ENCODE measurements around the gene CSHL1. TPM values are rescaled to one million over a fixed set of nuclear protein-coding genes. Genes with fewer than 3 reads are reported as not detected.
"Not testable (repeated sequence)": the region's sequence is repeated elsewhere in the genome, so short reads cannot be mapped to it uniquely, and the experiment has no call there.

CSHL1 gene
- total RNA-seq, 1 experiment from 2014 or later = not detected

DNA sequence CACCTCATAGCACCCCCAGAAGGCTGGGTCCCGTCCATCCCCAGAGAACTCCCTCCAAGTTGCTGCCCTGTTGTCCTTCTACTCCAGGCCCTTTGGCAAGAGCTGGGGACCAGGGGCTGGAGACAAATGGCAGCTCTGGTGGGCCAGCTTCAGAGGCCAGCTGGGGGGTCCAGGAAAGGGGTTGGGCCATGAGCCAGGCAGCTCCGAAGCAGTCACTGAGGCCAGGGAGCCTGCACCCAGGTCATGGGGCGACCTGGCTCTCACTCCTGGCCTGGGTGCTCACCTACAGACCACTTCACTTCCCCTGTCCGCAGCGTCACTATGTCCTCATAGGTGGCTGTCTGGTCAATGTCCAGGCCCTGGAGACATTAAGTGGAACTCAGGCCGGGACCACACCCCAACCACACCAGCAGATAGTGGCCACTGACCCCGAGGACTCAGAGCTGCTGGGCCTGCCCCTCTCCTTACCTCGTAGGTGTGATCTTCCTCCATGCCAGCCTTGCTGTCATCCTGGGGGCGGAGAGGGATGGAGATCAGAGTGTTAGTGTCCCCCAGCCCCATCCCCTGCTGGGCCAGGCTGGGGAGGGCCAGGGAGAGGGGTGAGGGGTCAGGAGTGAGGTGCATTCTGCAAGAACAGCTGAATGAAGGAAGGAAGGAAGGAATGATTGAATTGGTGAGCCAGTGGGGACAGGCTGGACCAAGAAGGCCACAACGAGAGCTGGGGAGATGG lies 18.1 kb upstream of the CSHL1 start:
- Histone ChIP-seq H3K9me3 (no peaks in the 10 kb centered on the region), H3K36me3 (no peaks in the 10 kb centered on the region), H3K27me3 (no peaks in the 10 kb centered on the region), H3K4me3 (no peak overlapping the region)
- no peak for DNase-seq

DNA sequence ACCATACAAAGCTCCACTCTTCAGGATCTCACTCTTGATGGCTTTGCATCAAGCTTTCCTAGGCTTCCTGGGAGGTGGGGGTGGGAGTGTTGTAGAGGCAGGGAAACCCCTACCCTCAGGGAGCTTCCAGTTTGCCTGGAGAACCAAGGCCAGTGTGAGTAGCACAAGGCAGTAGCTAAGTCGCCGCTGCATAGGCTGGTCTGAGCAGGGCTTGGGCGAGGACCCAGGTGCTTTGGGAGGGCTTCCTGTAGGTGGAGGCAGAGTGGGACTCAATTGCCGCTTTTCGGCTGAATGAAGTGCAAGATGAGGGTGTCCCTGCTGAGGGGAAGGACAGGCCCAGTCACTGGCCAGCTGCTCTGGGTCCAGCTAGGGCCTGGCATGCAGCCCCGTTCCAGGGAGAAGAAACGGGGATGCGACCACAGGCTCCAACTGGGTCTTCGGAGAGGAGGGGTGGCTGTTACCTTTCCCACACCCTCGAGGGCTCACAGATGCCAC lies 17.2 kb upstream of the CSHL1 start:
- no peak overlapping the region for H3K4me3 ChIP-seq
- H3K9me3 ChIP-seq = no peaks in the 10 kb centered on the region
- H3K36me3 ChIP-seq = no peaks in the 10 kb centered on the region
- H3K27me3 ChIP-seq = no peaks in the 10 kb centered on the region
- no peak for DNase-seq

DNA sequence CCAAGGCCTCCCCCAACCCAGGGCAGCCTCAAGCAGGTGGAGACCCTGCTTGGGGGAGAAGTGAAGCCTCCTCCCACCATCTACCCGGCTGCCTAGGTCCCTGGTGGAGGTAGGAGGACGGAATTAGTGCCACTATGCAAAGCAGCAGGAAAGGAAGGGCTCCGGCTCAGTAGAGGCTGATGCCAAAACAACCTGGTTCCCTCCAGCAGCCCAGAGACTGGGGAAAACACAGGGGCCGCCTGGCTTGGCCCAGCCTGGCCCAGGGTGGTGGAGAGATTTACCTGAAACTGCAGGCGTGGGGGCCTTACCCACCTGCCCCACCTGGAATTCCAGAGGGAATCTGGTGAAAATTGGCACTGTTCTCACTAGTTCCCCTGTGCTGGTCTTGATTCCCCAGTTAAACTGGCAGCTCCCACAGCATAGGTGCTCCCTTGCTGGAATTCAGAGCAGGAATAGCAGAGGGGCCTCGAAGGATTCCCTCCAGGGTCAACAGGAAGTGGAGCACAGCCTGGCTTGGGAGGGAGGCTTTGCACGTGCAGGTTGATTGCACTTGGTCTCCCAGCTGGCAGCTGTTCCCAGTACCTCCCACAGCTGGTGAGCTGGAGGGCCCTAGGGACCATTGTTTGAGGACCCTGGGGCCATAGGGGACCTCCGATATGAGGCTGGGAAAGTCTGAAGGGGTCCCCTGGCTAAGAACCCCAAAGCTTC lies 16.6 kb upstream of the CSHL1 start:
- Histone ChIP-seq H3K27me3 (no peaks in the 10 kb centered on the region), H3K36me3 (no peaks in the 10 kb centered on the region), H3K9me3 (no peaks in the 10 kb centered on the region), H3K4me3 (no peak overlapping the region)
- DNase-seq = no peak

DNA sequence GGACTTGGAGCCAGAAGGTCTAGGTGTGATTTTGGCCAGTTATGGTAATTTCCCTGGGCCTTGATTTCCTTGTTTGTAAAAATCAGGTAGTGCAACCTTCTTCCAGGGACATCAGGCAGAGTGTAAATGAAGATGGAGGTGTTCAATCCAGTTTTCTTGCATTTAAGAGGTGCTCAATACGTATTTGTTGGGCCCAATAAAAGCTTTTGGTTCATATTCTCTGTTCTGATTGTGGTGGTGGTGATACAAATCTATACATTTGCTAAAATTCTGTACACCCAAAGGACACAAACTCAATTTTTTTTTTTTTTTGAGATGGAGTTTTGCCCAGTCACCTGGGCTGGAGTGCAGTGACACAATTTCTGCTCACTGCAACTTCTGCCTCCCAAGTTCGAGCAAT lies 15.1 kb upstream of the CSHL1 start:
- DNase-seq = no peak
- H3K27me3 ChIP-seq = no peaks in the 10 kb centered on the region
- no peak overlapping the region for H3K4me3 ChIP-seq
- H3K9me3 ChIP-seq = no peaks in the 10 kb centered on the region
- H3K36me3 ChIP-seq = no peaks in the 10 kb centered on the region

DNA sequence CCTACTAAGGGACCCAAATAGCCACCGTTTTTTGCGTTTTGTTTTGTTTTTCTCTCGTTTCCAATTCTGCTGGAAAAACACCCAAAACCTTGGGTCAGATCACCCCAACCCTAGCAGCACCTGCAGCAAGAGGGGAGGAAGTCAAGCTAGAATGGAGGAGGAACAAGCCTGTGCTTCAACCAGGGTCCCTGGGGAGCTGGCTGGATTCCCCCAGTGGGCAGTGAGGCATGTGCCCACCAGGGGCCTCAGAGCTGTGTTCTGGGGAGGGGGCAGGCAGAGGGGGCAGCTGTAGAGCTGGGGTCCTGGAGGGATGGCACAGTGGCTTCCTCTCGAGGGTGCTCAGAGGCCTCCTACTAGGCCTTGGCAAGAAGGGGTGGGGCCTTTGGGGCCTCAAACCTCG lies 14.6 kb upstream of the CSHL1 start:
- Histone ChIP-seq H3K9me3 (no peaks in the 10 kb centered on the region), H3K27me3 (no peaks in the 10 kb centered on the region), H3K4me3 (no peak overlapping the region), H3K36me3 (no peaks in the 10 kb centered on the region)
- no peak for DNase-seq

DNA sequence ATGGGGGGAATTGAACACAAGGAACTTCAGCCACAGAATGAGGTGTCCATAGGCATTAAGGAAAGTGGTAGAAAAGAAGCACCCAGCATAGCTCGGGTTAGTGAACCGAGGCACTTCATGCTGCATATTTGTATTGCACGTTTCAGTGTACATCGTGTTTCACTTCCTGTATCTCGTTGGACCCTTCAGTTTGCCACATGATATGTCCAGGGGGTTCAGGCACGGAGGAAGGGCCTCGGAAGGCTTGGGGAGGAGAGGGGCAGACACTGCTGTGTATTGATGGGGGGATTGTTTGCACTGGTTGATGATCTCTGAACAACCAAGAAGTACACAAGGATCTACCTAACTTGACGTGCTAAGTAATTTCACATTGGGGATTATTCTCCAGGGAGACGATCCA lies 11.3 kb upstream of the CSHL1 start:
- not testable (repeated sequence) for H3K36me3 ChIP-seq, H3K4me3 ChIP-seq, DNase-seq, H3K9me3 ChIP-seq, H3K27me3 ChIP-seq

DNA sequence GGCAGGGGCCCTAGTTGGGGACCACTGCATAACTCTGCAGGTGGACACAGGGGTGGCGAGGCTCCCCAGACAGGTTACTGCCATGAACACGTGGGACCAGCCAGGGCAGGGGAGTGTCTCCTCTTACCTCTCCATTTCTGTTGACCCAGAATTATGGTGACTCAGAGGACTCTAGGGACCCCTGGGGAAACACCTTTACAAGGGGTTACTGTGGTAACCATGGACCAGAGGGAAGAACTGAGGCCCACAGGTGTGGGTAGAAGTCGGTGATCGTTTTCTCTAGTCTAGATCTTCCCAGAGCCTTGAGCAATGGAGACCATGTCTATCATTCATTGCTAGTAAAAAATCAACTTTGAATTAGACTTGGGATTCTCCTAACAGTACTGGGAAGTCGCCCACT lies 9.7 kb upstream of the CSHL1 start:
- not testable (repeated sequence) for H3K36me3 ChIP-seq, H3K27me3 ChIP-seq, H3K9me3 ChIP-seq, H3K4me3 ChIP-seq, DNase-seq

DNA sequence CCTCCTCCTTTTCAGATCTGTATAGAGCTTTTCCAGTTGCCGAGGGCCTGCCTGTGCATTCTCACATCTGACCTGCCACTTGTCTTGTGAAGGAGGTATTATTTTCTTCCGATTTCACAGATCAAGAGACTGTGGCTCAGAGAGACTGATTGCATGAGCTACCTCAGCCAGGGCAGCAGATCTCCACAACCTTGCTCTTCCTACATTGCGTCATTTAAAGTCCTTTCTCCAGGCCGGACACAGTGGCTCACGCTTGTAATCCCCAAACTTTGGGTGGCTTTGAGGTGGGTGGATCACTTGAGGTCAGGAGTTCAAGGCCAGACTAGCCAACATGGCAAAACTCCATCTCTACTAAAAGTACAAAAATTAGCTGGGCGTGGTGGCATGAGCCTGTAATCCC lies 9.0 kb upstream of the CSHL1 start:
- not testable (repeated sequence) for H3K36me3 ChIP-seq, H3K9me3 ChIP-seq, H3K4me3 ChIP-seq, DNase-seq, H3K27me3 ChIP-seq

DNA sequence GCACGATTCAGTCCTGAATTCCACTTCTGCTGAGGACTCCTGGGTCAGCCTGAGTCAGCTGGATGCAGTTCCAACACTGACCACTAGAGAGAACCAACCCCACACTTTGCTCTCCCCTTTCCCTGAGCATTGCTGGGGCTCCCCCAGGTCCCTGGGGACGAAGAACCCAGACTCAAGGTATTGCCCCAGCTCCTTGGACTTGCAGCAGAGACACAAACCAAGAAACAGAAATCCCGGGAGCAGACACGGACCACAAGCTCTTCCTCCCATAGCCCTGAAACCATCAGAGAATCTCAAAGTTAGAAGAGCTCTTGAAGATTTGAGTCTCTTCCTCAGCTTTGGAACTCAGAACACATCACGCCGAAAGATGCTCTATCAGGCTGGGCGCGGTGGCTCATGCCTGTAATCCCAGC lies 8.3 kb upstream of the CSHL1 start:
- Histone ChIP-seq H3K27me3 (no peaks in the 10 kb centered on the region), H3K36me3 (no peaks in the 10 kb centered on the region), H3K9me3 (no peaks in the 10 kb centered on the region), H3K4me3 (no peak overlapping the region)
- DNase-seq = peak; percentile 51

DNA sequence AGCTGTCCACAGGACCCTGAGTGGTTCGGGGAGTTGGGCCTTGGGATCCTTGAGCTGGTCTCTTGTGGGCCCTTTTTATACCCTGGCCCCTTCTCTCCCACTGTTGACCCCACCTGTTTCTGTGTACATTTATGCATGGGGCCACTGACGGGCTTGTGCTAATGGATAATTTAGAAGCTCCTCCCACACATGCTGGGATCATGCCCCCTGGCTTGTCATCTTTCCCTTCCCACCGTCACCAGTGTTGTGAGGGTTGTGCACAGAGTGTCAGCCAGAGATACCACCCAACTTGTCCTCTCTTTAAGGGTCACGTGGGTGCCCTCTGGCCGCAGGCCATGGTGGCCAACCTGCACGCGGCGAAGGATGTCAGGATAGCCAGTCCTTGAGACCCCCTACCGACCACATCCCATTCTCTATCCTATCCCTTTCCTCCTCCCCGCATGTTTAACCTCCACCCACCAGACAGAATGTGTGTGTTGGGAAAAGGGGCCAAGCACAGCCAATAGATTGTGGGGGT lies 7.8 kb upstream of the CSHL1 start, which contains the start of gene GH1:
TSS of gene GH1 (minus strand) at position 51 of the 517 bp plus-strand sequence. CDS start 63 bp downstream, outside the sequence.
- not testable (repeated sequence) for H3K36me3 ChIP-seq, H3K27me3 ChIP-seq, H3K4me3 ChIP-seq, DNase-seq, H3K9me3 ChIP-seq

DNA sequence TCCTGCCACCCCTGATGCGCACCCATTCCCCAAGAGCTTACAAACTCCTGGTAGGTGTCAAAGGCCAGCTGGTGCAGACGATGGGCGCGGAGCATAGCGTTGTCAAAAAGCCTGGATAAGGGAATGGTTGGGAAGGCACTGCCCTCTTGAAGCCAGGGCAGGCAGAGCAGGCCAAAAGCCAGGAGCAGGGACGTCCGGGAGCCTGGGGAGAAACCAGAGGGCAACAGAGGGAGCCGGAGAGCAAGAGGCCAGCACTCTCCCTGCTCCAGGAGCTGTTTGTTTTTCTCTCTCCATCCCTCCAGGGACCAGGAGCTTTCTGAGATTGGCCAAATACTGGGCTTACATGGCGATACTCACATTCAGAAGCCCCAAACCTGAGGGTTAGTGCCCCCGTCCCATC lies 7.2 kb upstream of the CSHL1 start:
- H3K36me3 ChIP-seq = no peaks in the 10 kb centered on the region
- DNase-seq = no peak
- no peaks in the 10 kb centered on the region for H3K27me3 ChIP-seq
- H3K4me3 ChIP-seq = no peak overlapping the region
- no peaks in the 10 kb centered on the region for H3K9me3 ChIP-seq

DNA sequence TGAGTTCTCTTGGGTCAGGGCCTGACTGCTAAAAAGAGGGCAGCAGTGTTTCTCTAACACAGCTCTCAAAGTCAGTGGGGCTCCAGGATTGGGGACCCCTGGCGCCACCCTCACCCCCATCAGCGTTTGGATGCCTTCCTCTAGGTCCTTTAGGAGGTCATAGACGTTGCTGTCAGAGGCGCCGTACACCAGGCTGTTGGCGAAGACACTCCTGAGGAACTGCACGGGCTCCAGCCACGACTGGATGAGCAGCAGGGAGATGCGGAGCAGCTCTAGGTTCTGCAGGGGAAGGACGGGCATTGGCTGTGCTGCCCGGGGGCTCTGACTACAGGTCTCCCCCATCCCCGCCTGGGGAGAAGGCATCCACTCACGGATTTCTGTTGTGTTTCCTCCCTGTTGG lies 6.6 kb upstream of the CSHL1 start:
- no peaks in the 10 kb centered on the region for H3K9me3 ChIP-seq
- no peak overlapping the region for H3K4me3 ChIP-seq
- H3K36me3 ChIP-seq = no peaks in the 10 kb centered on the region
- no peaks in the 10 kb centered on the region for H3K27me3 ChIP-seq
- DNase-seq = no peak

DNA sequence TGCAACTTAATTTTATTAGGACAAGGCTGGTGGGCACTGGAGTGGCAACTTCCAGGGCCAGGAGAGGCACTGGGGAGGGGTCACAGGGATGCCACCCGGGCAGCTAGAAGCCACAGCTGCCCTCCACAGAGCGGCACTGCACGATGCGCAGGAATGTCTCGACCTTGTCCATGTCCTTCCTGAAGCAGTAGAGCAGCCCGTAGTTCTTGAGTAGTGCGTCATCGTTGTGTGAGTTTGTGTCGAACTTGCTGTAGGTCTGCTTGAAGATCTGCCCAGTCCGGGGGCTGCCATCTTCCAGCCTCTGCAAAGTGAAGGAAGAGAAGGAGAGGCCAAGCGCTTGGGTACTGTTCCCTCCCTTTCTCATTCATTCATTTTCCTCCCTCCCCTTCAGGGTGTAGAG lies 6.1 kb upstream of the CSHL1 start:
- DNase-seq, H3K9me3 ChIP-seq, H3K4me3 ChIP-seq, H3K27me3 ChIP-seq, H3K36me3 ChIP-seq: not testable (repeated sequence)

DNA sequence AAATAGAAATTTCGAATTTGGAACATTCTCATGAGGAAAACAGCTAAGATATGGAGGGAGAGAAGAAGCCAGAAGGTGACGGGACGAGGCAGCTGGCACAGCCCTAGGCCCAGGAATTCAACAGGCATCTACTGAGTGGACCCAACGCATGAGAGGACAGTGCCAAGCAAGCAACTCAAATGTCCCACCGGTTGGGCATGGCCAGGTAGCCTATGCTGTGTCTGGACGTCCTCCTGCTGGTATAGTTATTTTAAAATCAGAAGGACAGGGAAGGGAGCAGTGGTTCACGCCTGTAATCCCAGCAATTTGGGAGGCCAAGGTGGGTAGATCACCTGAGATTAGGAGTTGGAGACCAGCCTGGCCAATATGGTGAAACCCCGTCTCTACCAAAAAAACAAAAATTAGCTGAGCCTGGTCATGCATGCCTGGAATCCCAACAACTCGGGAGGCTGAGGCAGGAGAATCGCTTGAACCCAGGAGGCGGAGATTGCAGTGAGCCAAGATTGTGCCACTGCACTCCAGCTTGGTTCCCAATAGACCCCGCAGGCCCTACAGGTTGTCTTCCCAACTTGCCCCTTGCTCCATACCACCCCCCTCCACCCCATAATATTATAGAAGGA lies 5.6 kb upstream of the CSHL1 start:
- Histone ChIP-seq H3K36me3 (no peaks in the 10 kb centered on the region), H3K4me3 (no peak overlapping the region), H3K9me3 (no peaks in the 10 kb centered on the region), H3K27me3 (no peaks in the 10 kb centered on the region)
- DNase-seq = no peak

DNA sequence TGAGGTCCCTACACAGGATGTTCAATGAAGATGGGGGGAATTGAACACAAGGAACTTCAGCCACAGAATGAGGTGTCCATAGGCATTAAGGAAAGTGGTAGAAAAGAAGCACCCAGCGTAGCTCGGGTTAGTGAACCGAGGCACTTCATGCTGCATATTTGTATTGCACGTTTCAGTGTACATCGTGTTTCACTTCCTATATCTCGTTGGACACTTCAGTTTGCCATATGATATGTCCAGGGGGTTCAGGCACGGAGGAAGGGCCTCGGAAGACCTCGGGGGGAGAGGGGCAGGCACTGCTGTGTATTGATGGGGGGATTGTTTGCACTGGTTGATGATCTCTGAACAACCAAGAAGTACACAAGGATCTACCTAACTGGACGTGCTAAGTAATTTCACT lies 4.7 kb upstream of the CSHL1 start:
- not testable (repeated sequence) for H3K27me3 ChIP-seq, H3K36me3 ChIP-seq, H3K4me3 ChIP-seq, H3K9me3 ChIP-seq, DNase-seq

DNA sequence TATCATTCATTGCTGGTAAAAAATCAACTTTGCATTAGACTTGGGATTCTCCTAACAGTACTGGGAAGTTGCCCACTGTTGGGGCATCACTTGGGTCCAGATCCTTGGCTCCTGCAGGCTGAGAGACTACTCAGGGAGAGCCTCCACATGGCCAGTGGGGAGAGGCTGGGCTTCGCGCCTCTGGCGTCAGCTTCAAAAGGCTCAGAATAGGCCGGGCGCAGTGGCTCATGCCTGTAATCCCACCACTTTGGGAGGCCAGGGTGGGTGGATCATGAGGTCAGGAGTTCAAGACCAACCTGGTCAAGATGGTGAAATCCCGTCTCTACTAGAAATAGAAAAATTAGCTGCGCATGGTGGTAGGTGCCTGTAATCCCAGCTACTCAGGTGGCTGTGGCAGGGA lies 3.4 kb upstream of the CSHL1 start:
- no peak overlapping the region for H3K4me3 ChIP-seq
- 0 out of 2 replicates have a peak, but pooled peaks cover 3% of the 10 kb centered on the region for H3K27me3 ChIP-seq
- H3K36me3 ChIP-seq = no peaks in the 10 kb centered on the region
- no peak for DNase-seq
- H3K9me3 ChIP-seq = no peaks in the 10 kb centered on the region

DNA sequence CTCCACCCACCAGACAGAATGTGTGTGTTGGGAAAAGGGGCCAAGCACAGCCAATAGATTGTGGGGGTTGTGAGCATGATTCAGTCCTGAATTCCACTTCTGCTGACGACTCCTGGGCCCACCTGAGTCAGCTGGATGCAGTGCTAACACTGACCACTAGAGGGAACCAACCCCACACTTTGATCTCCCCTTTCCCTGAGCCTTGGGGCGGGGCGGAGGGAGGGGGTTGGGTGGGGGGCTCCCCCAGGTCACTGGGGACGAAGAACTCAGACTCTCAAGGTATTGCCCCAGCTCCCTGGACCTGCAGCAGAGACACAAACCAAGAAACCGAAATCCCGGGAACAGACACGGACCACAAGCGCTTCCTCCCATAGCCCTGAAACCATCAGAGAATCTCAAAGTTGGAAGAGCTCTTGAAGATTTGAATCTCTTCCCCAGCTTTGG lies 621 bp upstream of the CSHL1 start:
- Histone ChIP-seq H3K36me3 (no peaks in the 10 kb centered on the region), H3K9me3 (no peaks in the 10 kb centered on the region), H3K4me3 (no peak overlapping the region), H3K27me3 (peaks cover 8% of the 10 kb centered on the region; the same call in 1 of the 2 replicates)
- peak; percentile 28 for DNase-seq

All from MG63 (cell line).